WERI-Rb-1 (cell line): ENCODE measurements around the gene LOC101059915.
"Not testable (repeated sequence)": the region's sequence is repeated elsewhere in the genome, so short reads cannot be mapped to it uniquely, and the experiment has no call there.

Experiments used
- DNase-seq: peaks from one replicate; pipeline ENCODE4 v3.0.0-alpha.2; 2020
- H3K27ac ChIP-seq: fragments of 250-450 bp; sonication (Bioruptor Pico); 2 replicates; pipeline ENCODE4 v1.5.1; 2020; ENCODE audit warnings: mild to moderate bottlenecking, moderate library complexity
- H3K27me3 ChIP-seq: fragments of 250-450 bp; sonication (Bioruptor Pico); 2 replicates; pipeline ENCODE4 v1.5.1; 2021; ENCODE audit warnings: mild to moderate bottlenecking, low read depth, moderate library complexity; ENCODE audit not compliant: insufficient read depth, severe bottlenecking
- H3K36me3 ChIP-seq: fragments of 250-450 bp; sonication (Bioruptor Pico); 2 replicates; pipeline ENCODE4 v1.5.1; 2020; ENCODE audit warnings: mild to moderate bottlenecking, moderate library complexity
- H3K4me3 ChIP-seq: 2 replicates; pipeline ENCODE4 v1.5.1; 2011; ENCODE audit warnings: low read depth, mild to moderate bottlenecking, control low read depth, low read length
- H3K9me3 ChIP-seq: fragments of 250-450 bp; sonication (Bioruptor Pico); 2 replicates; pipeline ENCODE4 v1.5.1; 2021; ENCODE audit warnings: mild to moderate bottlenecking, moderate library complexity; ENCODE audit not compliant: severe bottlenecking

LOC101059915 gene

GRCh38 chrX:71715551-71715950 lies 48.2 kb downstream of the LOC101059915 start:
- H3K36me3 ChIP-seq, H3K27me3 ChIP-seq, H3K4me3 ChIP-seq, H3K9me3 ChIP-seq, H3K27ac ChIP-seq, DNase-seq: not testable (repeated sequence)

GRCh38 chrX:71716323-71716722 lies 49.0 kb downstream of the LOC101059915 start:
- not testable (repeated sequence) for DNase-seq, H3K36me3 ChIP-seq, H3K4me3 ChIP-seq, H3K9me3 ChIP-seq, H3K27me3 ChIP-seq, H3K27ac ChIP-seq

DNA sequence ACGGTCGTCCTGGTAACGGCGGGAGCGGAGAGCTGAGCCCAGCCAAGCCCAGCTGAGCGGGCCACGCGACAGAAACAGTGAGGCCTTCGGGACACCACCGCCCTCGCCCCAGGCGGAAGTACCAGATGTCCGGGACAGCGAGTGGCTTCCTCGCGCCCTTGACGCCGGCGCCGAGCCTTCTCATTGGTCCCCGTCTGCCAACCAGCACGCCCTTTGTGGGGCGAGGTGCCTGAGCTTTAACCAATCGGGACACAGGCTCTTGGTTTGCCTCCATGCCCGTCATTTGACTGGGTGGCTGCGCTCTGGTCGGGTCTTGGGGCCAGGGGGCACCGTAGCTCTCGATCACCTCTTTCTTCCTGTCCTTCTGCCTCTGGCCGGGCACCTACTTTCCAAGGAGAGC lies 50.8 kb downstream of the LOC101059915 start, which contains the start of gene CXorf49:
CXorf49 (minus strand) TSS at position 101 of the 400 bp plus-strand sequence. CDS start 134 bp downstream, outside the sequence.
- not testable (repeated sequence) for H3K27ac ChIP-seq, H3K27me3 ChIP-seq, H3K4me3 ChIP-seq, H3K9me3 ChIP-seq, DNase-seq, H3K36me3 ChIP-seq

DNA sequence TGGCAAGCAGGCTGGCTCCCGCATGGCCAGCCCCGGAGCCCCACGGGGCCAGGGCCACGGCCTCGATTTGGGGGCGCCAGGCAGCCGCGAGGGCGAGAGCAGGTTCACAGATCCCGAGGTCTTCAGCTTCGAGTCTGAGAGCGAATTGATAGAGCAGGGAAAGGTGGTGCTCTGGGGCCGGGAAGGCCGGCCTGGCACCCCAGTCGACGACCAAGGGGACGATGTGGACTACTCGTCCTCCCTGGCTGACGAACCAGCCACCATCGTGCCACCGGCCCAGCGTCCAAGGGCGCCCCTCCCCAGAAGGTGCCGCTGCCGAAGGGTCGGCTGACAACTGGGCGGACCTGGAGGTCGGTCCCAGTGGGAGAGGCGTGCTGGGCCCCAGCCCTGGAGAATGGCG lies 51.8 kb downstream of the LOC101059915 start:
- H3K27me3 ChIP-seq, H3K4me3 ChIP-seq, H3K9me3 ChIP-seq, H3K36me3 ChIP-seq, H3K27ac ChIP-seq, DNase-seq: not testable (repeated sequence)

DNA sequence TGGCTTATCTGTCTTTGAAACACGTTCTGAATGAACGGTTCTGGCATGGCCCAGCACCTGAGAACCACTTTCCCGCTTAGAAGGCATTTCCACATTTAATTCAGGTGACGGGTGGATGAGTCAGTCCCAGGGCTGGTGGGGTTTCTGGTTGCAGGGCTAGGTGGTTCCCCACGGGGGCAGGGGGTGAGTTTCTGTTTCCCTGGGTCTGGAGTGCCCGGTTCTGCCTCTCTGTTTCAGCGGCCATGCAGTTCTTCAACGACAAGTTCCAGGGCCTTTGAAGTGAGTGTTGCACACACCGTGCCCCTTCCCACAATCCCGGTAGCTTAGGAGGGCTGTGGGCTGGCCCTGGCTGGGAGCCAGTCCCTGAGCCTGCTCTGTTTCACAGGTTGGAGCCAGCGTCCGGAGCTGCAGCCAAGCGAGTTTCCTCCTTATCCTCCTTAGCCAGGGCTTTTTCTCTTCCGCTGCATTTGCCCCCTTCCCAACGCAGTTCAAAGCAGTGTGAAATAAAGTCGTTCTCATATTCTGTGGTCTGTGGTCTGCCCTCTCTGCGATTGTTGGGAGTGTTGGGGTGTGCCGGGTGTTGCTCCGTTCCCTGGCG lies 53.0 kb downstream of the LOC101059915 start:
- not testable (repeated sequence) for H3K27me3 ChIP-seq, H3K27ac ChIP-seq, H3K9me3 ChIP-seq, H3K4me3 ChIP-seq, DNase-seq, H3K36me3 ChIP-seq
